HG03175 (cell line): ENCODE results near the gene DEGS2.
"Not testable (repeated sequence)": the region's sequence is repeated elsewhere in the genome, so short reads cannot be mapped to it uniquely, and the experiment has no call there.

Experiments used
- ATAC-seq: cut with Tn5 transposase; IDR thresholded peaks from one replicate; pipeline ENCODE4 v1.9.1; 2021; ENCODE audit warnings: mild to moderate bottlenecking, moderate library complexity; ENCODE audit not compliant: unreplicated experiment

DEGS2 gene

DNA sequence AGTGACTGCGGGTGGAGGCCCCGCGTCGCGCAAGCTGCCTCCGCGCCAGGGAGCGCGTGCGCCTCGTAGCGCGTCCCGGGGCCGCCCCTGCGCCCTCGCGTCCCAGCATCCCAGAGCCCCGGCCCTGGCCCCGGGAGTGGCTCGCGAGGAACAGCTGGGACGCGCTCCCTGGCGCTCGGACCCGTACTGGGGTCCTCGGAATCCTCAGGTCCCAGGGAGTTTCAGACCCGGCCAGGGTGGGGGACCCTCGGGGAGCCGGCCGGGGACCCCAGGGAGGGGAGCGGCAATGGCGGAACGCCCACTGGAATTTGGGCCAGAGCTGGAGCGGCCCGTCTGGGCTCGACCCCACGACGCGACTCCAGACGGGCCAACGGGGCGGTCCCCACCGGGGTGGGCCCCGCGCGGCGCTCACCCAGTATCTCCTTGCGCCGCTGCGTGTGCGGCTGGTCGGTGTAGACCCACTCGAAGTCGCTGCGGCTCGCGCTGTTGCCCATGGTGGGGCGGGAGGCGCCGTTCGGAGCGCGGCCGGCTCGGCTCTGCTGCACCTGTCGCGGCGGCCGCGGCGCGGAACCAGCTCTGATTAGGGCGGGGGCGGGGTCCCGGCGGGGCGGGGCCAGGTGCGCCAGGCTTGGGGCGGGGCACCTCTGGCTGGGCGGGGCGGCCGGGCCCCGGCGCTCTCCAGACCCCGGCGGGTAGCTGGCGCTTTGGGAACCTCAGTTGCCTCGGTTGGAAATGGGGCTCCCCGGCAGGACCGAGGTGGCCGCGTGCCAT, at the start of gene DEGS2:
Gene DEGS2, minus strand, starts transcription at position 552 of the 771 bp plus-strand sequence. Its CDS starts 58 bp downstream, at position 494.
- peak; percentile 39 for ATAC-seq

DNA sequence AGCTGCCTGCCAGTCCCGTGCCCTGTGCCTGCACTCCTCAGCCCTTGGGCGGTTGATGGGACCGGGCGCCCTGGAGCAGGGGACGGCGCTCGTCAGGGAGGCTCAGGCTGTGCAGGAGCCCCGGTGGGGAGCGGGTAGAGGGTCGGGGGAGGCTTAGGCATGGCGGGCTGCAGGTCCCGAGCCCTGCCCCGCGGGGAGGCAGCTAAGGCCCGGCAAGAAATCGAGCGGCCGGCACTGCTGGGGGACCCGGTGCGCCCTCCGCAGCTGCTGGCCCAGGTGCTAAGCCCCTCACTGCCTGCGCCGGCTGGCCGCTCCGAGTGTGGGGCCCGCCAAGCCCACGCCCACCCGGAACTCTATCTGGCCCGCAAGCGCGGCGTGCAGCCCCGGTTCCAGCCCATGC, 48.7 kb upstream of the DEGS2 start:
- ATAC-seq: not testable (repeated sequence)

- ATAC-seq: not testable (repeated sequence)
These were observed 48.1 kb upstream of the DEGS2 start for GRCh38 chr14:100207588-100207987.

DNA sequence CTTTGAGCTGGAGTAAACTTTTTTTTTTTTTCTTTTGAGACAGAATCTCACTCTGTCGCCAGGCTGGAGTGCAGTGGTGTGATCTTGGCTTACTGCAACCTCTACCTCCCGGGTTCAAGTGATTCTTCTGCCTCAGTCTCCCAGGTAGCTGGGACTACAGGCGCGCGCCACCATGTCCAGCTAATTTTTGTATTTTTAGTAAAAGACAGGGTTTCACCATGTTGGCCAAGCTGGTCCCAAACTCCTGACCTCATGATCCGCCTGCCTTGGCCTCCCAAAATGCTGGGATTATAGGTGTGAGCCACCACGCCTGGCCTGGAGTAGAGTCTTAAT, 45.4 kb upstream of the DEGS2 start:
- ATAC-seq: not testable (repeated sequence)

GRCh38 chr14:100203962-100204834, 44.8 kb upstream of the DEGS2 start:
- ATAC-seq: no peak

DNA sequence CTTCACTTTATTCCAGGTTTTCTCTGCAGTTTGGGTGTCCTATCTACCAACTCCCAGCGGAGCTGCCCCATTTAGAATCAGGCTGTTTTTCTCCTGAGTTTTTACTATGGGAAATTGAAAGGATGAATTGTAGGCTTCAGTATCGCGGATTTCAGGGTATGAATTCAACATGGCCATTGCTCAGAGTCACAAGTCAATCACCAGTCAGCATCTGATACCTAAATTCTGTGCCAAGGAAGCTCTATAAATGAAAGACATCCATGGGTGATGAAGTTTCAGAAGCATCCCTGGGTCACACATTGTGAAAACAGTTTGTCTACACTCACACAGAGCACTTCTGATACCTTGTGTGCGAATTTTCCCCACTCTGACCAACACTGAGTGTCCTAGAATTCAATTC, 43.7 kb upstream of the DEGS2 start:
- no peak for ATAC-seq

DNA sequence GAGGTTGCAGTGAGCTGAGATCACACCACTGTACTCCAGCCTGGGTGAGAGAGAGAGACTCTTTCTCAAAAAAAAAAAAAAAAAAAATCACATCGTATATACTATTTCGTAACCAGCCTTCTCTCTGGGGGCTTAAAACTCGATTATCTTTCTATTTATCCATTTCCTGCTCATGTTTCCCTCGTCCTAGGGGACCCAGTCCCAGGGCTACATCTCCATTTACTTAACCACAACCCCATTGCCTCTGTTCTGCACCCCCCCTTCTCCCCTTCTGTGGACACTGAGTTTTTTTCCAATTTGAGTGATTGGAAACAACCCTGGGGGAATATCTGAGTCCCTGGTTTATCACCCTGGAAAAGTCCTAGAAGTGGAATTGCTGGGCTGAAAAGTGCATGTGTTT, 43.3 kb upstream of the DEGS2 start:
- ATAC-seq: no peak

DNA sequence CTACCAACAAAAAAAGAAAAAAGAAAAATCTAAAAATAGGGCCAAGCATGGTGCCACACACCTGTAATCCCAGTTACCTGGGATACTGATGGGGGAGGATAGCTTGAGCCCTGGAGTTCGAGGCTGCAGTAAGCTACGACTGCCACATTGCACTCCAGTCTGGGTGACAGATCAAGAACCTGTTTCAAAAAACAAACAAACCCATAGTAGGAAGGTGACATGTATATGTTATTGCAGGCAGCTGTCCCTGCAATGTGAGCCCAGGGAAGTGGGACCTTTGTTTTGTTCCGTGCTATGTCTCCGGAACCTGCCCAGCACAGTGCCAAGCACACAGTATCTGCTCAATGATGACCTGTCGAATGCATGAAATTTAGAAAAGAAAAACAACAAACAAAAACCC, 42.3 kb upstream of the DEGS2 start:
- no peak for ATAC-seq

- ATAC-seq: no peak
These were observed 40.9 kb upstream of the DEGS2 start for GRCh38 chr14:100200311-100200710.

DNA sequence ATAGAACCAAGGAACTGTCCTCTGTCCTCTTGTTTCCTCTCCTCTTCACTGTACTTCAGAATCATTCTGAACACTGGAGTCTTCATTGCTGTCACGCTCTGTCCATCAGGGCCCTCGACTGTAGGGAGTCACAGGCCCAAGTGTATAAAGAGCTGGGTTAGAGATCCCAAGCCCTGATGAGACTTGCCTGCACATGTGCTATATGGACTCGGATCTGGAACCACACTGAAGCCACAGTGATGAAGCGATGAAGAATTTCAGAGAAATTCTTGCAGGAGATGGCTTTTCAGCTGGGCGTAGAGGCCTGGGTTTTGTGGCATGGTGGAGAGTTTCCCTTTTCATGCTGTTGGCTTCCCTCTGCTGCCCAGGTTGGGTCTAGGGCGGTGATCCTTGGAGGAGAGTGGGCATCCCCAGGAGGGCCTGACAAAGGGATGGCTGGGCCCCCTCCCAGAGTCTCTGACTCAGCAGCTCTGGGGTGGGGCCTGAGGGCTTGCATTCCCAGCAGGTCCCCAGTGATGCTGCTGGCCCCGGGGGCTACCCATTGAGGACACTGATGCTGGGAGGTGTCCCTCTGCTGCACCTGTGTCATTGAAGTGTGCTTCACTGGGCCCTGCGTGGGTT, 39.9 kb upstream of the DEGS2 start:
- no peak for ATAC-seq

GRCh38 chr14:100193417-100194357, 34.2 kb upstream of the DEGS2 start:
- ATAC-seq: no peak

DNA sequence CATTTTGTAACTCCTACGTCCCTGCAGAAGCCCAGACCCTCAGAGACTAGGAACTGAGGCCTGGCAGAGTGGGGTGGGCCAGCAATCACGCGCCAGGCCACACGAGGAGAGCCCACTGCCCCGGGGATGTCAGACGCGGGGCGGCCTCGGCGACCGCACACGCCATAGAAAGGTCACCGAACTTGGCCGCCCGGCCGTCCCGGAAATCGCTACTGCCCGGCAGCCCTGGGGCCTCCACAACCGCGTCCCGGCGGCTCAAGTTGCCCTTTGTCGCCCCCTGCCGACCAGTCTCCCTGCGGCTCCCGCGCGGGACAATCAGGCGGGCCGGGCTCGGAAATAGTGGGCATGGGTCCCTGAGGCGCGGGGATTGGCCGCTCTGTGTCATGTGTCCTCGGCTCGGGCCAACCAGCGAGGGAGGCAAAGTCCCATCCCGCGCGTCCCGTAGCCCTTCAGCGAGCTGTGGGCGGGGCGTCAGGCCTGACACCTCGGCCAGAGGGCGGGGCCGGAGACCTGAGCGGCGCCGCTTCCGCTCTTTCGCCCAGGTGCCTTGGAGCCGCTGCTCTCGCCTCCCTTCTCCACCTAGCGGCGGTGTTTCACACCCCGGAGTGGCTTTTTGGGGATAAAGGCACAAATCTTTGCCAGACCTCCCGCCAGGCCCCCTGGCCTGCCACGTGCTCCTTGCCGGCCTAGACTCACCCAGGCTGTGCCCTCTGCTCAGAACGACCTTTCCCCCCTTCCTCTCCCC, 33.4 kb upstream of the DEGS2 start:
- peak; percentile 99 for ATAC-seq

DNA sequence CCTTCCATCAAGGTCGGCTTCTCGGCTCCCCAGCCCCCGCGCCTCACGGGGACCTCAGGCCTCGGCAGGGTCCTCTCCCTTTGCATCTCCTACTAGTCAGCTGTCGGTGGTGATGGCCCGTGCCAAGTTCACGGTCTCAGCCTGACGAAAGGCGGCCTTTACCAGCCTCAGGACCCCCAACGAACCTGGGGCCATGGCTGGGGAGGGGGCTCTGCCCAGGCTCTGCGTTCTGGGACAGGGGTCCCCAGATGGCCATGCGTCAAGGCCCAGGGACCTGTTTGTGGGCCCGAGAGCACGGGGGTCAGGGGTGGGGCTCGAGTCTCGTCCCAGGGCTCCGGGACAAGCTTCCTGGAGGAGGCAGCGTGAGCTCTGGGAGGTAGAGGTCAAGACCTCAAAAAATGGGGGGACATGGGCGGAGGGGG, 32.8 kb upstream of the DEGS2 start:
- ATAC-seq: no peak

GRCh38 chr14:100191584-100192249, 32.3 kb upstream of the DEGS2 start:
- ATAC-seq: no peak

- no peak for ATAC-seq
These were observed 30.7 kb upstream of the DEGS2 start for GRCh38 chr14:100190126-100190525.

- no peak for ATAC-seq
These were observed 29.1 kb upstream of the DEGS2 start for GRCh38 chr14:100188392-100189030.

- ATAC-seq: no peak
These were observed 27.9 kb upstream of the DEGS2 start for GRCh38 chr14:100187247-100187833.

- ATAC-seq: not testable (repeated sequence)
These were observed 22.6 kb upstream of the DEGS2 start for GRCh38 chr14:100181876-100182551.
